Hepatocyte (in vitro differentiated cells): Measurements from ENCODE around the gene RPS6KA2.

ENCODE experiments used
- CTCF ChIP-seq: fragments of 200-600 bp; sonication (generic); IDR thresholded peaks from 2 replicates; pipeline ENCODE4 v1.5.1; 2016; ENCODE audit warnings: antibody characterized with exemption, mild to moderate bottlenecking; ENCODE audit not compliant: poor library complexity
- EZH2 ChIP-seq: fragments of 200-600 bp; sonication (generic); IDR thresholded peaks from 2 replicates; pipeline ENCODE4 v1.6.1; 2016; ENCODE audit warnings: antibody characterized with exemption, mild to moderate bottlenecking, borderline replicate concordance
- EZH2phosphoT487 ChIP-seq: fragments of 200-600 bp; sonication (generic); IDR thresholded peaks from one replicate; pipeline ENCODE4 v1.6.1; 2018; ENCODE audit warnings: antibody characterized with exemption, mild to moderate bottlenecking, low read depth, moderate library complexity; ENCODE audit not compliant: unreplicated experiment, severe bottlenecking

- TF ChIP-seq CTCF (no peak), EZH2 (no peak), EZH2phosphoT487 (no peak)
Observed at GRCh38 chr6:166496460-166496859, 130.6 kb downstream of the RPS6KA2 start.
